Uterus (tissue), 2 donors: ENCODE results near the gene MAPK9.

Experiments
- POLR2A ChIP-seq, 2 donors: fragments of 450-650 bp; IDR thresholded peaks; one replicate each; pipeline ENCODE4 v1.6.1; 2016; ENCODE audit warnings: antibody characterized with exemption in 2 of 2, mild to moderate bottlenecking in 1 of 2, moderate library complexity in 1 of 2
- TF ChIP-seq, protein P1 (sequence below), 4 experiments: fragments of 200-600 bp in 2 of 4; fragments of 450-650 bp in 2 of 4; sonication (generic) in 2 of 4; IDR thresholded peaks; one replicate each; pipeline ENCODE4 v1.5.1; 2016 to 2019; ENCODE audit warnings: antibody characterized with exemption in 4 of 4, mild to moderate bottlenecking in 2 of 4, moderate library complexity in 1 of 4

DNA sequence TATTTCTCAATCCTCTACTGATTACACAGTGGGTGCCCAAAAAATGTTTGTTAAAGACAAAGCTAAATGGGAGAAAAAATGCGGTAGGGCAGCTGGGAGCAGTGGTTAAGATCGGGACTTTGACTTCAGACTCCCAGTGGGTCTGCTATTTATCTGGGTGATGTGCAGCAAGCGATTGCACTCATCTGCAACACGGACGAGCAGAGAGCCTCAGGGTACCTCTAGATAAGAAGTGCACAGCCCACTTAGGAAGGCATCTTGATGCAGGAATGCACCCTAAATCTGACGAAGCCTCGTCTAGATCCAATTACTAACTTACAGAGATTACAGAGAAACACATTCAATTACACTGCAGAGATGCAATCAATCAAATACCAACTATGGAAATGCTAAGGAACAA, 4.0 kb downstream of the MAPK9 start:
- TF ChIP-seq, protein P1, sequence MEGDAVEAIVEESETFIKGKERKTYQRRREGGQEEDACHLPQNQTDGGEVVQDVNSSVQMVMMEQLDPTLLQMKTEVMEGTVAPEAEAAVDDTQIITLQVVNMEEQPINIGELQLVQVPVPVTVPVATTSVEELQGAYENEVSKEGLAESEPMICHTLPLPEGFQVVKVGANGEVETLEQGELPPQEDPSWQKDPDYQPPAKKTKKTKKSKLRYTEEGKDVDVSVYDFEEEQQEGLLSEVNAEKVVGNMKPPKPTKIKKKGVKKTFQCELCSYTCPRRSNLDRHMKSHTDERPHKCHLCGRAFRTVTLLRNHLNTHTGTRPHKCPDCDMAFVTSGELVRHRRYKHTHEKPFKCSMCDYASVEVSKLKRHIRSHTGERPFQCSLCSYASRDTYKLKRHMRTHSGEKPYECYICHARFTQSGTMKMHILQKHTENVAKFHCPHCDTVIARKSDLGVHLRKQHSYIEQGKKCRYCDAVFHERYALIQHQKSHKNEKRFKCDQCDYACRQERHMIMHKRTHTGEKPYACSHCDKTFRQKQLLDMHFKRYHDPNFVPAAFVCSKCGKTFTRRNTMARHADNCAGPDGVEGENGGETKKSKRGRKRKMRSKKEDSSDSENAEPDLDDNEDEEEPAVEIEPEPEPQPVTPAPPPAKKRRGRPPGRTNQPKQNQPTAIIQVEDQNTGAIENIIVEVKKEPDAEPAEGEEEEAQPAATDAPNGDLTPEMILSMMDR (IDR thresholded peaks at IDR 0.05): no peak
- TF ChIP-seq POLR2A (IDR thresholded peaks at IDR 0.05): no peak
